M059J (cell line): Measurements from ENCODE around the gene MXRA7. TPM values are rescaled to one million over a fixed set of nuclear protein-coding genes. Genes with fewer than 3 reads are reported as not detected.

Experiments
- DNase-seq: peaks from one replicate; pipeline ENCODE4 v3.0.0-alpha.2; 2012; ENCODE audit warnings: low read depth
- total RNA-seq: library from RNA; depleted of rRNA; stranded (reverse); fragments of >200 nt; shearing (Covaris generic); gene quantifications from 2 replicates; pipeline ENCODE4 v1.2.3, GENCODE V29; 2014

The MXRA7 gene
- total RNA-seq, 1 experiment from 2014 or later: 142 TPM

DNA sequence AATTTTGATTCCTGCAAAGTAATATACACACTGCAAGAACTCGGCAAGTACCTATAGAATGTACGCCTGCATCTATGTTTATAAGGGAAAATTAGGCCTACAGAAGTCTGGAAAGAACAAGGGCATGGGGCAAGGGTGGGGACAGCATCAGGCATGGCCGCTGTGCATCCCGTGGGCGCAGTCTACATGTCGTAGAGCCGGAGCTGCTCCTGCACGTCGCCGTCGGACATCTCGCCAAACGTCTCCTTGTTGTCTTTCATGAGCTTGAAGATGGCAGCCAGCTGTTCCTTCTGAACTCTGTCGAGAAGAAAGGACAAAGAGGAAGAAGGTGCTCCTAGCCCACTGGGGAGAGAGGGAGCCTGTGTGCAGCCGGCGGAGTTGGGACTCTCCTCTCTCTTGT is 33.4 kb downstream of the MXRA7 start:
- DNase-seq: no peak

GRCh38 chr17:76676629-76677028 is 34.1 kb downstream of the MXRA7 start:
- no peak for DNase-seq

DNA sequence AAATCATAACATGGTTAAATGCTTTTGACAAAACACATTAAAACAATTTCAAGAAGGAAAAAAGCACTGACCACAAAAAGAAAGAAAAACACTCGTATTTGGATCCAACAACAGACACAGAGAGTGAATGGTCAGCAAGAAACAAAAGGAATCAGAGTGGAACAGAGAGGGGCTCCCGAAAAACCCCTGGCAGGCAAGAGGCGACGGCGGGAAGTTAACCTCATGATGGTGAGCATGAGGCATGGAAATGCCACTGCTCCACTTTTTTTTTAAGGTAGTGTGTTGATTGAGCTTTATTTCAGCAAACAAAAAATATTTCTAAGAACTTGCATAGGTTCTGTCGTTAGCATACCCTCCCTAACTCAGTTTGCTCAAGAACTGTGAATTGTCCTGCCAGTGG is 35.1 kb downstream of the MXRA7 start:
- DNase-seq: no peak

DNA sequence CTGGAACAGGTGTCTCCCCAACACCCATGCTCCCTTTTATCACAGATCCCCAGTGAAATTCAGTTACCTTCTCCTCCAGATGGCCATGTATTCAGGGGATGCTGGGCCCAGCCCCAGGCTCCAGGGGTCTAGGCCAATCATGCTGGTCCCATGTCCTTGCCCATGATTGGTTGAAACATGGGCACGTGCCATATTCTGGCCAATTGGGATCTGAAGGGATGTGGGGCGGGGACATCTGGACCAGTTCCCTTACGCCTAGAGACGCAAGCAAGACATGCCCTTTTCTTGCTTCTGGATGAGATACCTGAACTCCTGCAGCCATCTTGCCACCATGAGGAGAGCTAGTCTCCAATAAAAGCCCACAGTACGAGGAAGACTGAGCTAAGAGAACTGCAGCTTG is 36.2 kb downstream of the MXRA7 start:
- no peak for DNase-seq

GRCh38 chr17:76673729-76674128 is 37.0 kb downstream of the MXRA7 start:
- peak; percentile 65 for DNase-seq

DNA sequence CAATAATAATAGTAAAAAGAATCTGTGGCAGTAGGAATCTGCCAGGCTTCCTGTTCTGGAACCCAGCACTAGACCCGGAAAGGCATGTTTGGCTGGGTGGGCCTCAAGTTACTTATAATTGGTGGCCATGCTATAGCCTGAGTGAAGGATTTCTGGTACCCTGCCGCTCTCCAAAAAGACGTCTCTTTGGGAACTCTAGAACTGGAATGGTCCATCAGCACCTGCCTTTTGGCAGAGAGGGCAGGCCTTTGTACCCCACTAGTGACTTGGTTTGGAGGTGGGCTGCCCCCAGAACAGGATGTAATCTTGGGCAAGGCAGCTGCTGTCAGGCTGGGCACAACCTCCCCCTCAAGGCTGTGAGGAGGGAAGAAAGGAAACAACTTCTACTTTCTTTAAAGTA is 37.9 kb downstream of the MXRA7 start:
- no peak for DNase-seq

DNA sequence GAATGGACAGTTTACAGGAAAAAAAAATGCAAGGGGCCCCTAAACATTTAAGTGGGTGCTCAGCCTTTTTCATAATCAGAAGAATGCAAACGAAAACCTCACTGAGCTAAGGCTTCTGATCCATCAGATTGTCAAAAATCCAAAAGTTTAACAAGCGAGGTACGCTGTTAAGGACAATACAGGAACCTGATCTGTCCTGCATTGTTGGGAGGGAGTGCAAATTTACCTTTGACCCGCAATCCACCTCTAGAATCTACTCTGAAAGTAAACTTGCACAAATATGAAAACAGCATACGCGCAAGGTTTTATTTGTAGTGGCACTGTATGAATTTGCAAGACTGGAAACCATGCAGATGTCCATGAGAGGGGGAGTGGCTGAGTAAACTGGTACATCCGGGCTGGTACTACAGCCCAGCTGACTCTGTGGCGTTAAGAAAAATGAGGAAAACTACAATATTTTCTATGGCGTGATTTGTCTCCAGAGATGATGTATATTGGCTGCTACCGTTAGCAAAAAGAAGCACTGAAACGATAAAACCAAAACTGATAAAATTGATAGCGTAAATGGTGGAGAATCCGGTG is 38.4 kb downstream of the MXRA7 start:
- no peak for DNase-seq

- no peak for DNase-seq
Observed at GRCh38 chr17:76671912-76672262, 38.9 kb downstream of the MXRA7 start.

DNA sequence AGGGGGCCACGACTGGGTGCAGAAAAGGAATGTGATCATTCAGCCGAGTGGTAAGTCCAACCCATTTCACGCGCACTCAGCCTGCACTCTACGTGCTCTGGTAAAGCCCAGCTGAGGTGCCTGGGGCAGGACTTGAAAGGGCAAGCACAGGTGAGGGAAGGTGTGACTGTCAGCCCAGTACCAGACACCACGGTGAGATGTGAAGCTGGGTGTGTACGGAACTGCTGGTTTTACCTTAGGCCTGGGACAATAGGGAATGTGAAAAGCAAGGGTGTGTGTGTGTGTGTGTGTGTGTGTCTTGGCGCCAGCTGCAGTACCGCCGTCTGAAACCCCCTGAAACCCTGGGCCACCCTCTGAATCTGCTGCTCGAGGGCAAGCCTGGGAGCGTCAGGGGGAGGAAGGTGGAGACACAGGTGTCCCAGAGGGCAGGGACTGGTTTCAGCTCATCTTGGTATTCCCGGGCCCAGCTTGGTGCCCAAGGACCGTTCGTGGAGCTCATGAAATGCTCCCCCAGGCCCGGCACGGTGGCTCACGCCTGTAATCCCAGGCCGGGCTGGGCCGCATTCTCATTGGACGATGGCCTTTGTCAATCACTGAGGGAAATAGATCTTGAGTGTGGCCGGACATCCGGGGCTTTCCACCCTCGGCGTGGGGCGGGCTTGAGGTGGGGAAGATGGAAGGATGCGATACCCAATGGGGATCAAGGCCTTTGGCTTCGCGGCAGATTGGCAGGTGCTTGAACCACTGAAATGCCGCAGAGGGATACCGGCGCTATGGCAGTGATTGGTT is 39.4 kb downstream of the MXRA7 start:
- DNase-seq: peak; percentile 99

DNA sequence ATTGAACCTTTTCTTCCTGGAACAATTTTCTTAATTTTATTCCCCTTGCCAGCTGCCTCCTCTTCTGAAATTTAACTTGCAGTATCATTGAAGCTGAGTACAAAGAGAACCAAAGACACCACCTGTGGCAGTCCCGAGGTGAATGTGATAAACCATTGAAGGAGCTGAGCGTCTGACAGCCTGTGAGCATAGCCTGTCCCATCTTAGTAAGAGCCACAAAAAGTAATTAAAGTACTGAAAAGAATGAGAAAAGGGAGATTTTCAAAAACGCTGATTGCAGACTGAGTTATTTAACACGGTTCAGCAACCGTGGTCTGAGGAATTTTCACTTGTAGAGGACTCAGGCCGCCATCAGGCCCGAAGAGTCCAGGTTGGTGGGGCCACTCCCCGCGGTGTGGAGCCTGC is 40.0 kb downstream of the MXRA7 start:
- DNase-seq: no peak

GRCh38 chr17:76670020-76670717 is 40.6 kb downstream of the MXRA7 start:
- peak; percentile 48 for DNase-seq

DNA sequence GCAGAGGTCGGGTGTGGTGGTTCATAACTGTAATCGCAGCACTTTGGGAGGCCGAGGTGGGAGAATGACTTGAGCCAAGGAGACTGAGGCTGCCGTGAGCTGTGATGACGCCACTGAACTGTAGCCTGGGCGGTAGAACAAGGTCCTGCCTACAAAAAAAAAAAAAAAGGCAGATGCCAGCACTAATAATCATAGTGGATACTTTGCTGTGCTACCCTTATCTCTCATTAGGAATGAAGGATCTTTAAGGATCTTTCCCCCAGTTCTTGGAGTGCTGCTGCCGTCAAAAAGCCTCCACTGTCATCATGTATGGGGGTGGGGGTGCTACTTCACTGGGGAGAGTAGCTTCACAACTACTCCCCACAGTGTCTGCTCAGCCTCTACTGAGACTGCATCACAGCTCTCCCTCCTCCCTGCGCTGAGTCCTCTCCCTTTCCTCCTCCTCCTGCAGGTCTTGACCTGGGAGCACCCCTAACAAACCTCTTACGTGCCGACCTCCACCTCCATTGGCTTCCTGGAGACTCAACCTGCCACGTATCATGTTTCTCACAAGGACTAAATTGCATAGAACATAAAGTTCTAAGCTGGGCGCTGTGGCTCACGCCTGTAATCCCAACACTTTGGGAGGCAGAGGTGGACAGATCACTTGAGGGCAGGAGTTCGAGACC is 42.8 kb downstream of the MXRA7 start:
- no peak for DNase-seq

DNA sequence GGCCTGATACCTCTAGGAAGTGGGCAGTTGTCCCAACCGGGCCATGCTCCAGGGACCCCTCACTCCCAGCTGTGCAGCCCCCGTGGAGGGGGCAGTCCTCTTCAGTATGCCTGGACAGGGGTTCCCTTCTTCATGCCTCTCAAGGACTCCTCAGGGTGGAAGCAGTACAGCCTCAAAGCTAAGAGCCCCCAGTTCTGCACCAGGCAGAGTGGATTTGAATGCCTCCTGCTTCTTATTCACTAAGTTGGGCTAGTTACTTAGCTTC is 43.3 kb downstream of the MXRA7 start:
- no peak for DNase-seq

DNA sequence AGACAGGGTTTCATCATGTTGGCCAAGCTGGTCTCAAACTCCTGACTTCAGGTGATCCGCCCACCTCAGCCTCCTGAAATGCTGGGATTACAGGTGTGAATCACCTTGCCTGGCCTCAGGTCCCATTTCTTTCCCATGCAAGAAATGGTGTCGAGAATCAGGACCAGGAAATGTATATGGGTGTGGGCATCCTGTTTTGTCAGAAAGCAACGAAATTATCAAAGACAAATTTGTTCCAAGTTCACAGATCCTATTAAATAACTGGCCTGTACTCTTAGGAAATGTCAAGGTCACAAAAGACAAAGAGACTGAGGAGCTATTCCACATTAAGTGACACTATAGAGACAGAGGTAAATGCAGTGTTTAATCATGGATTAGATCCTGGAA is 50.1 kb downstream of the MXRA7 start:
- no peak for DNase-seq

GRCh38 chr17:76659928-76660655 is 50.7 kb downstream of the MXRA7 start:
- DNase-seq: peak; percentile 59

DNA sequence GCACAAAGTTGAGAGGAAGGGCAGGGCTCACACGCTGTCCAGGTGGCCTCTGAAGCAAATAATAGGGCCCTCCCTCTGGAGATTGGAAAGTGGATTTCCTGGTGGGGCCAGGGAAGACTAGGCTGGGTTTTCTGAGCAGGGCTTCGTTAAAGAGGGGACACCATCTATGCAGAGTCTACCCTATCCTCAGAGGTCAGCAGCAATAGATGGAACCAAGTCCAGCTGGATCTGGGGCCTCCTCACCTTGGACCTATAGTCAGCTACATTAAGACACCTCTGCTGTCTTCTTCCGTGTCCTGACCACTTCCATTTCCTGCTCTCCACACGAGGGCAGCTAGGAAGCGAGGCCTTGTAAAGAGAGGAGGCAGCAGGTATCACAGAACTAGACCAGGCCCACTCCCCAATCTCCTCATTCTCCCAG is 52.5 kb downstream of the MXRA7 start:
- no peak for DNase-seq

DNA sequence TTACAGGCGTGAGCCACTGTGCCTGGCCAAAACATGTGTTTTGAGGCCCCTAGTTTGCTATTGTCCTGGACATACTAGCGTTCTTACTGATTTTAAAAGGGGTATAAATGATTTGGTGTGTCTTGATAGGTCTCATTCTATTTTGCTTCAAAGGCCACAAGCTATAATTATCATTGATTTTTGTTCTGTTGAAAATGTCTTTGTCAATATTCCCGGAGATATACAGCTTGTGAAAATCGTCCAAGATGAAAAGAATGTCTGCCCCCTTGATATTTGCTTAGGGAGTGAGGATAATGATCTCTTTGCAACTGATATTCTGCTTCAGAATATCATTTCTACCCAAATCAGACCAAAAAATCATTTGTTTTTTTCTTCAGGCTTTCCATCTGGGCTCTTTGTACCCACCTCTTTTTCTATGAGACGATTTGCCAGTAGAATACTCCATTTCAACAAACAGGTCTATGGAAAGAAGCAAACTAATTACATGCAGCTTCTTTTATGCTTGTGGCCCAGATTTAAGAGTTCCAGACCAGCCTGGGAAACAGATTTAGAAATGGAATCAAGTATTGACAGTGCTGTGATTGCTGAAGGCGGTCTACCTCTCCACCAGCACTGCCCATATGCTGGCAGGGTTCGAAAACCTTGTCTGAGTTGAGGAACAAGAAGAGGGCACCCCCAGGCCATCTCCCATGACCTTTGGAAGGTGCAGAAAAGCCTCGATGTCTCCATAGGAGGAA is 53.1 kb downstream of the MXRA7 start:
- DNase-seq: no peak

DNA sequence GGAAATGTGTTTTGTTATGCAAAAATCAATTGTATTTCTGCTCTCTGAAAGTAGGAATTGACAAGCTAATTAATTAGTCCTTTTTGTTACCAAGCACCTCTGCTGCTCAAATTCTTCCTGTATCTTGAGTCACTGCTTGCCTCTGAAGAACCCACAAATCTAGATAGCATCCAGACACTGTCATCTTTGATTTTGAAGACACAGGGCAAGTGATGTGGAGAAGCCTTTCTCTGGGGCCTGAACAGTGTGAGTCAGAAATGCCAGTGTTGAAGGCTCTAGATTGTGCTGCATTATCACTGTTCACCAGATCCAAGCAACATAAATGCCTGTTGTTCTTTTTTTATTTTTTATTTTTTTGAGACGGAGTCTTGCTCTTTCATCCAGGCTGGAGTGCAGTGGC is 56.4 kb downstream of the MXRA7 start:
- DNase-seq: no peak

- no peak for DNase-seq
Observed at GRCh38 chr17:76650504-76650903, 60.3 kb downstream of the MXRA7 start.

DNA sequence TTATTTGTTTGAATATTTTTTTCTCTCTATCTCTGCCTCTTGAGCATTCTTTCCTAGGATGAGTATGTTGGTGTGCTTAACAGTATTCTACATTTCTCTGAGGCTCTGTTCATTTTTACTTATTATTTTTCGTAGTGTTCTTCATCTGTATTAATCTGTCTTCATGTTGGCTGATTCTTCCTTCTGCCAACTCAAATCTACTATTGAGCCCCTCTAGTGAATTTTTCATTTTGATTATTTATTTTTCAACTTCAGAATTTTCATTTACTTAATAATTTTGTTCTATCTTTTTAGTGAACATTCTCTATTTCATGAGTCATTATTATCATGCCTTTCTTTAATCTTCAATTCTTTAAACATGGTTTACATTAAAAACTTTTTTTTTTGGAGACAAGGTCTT is 64.1 kb downstream of the MXRA7 start:
- no peak for DNase-seq

- no peak for DNase-seq
Observed at GRCh38 chr17:76645481-76645880, 65.3 kb downstream of the MXRA7 start.

DNA sequence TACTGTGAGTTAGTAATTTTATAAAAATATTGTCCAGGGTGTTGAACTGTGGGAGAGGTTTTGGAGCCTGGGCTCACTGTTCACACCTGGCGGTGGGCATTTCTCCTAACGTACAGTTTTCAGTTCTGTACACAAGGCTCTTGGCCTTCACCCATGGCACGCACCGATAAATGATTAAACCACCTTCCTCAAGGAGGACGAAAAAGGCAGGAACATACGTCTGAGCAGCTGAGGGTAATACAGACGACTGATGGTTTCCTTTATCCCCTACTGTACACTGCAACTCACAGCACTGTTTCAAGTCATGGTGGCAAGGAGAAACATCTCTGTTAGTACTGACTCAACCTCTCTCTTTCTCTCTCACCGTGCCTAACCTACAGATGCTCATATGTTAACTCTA is 65.8 kb downstream of the MXRA7 start:
- DNase-seq: no peak
